Measurements from ENCODE around the gene CYP20A1. TPM values are rescaled to one million over a fixed set of nuclear protein-coding genes. Genes with fewer than 3 reads are reported as not detected.
"Not testable (repeated sequence)": the region's sequence is repeated elsewhere in the genome, so short reads cannot be mapped to it uniquely, and the experiment has no call there.

Gene CYP20A1
- total RNA-seq, 2 donors from 2014 or later: 35.1 to 35.4 TPM

DNA sequence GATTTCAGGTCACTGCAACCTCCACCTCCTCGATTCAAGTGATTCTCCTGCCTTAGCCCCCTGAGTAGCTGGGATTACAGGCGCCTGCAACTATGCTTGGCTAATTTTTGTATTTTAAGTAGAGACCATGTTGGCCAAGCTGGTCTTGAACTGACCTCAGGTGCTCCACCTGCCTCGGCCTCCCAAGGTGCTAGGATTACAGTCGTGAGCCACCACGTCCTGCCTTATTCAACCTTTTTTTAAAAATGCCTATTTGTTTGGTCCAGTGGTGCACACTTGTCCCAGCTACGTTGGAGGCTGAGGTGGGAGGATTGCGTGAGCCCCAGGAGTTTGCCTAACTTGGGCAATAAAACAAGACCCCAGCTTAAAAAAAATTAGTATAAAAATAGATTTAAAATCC lies 43.3 kb downstream of the CYP20A1 start:
- no peaks in the 10 kb centered on the region for H3K9me3 ChIP-seq
- no peak overlapping the region for H3K4me3 ChIP-seq
- H3K36me3 ChIP-seq: peaks cover 0 to 9% of the 10 kb centered on the region in 2 donors
- no peaks in the 10 kb centered on the region for H3K4me1 ChIP-seq (replicated peaks)
- no peak for DNase-seq (ENCODE audit: low spot score)
- no peaks in the 10 kb centered on the region for H3K27me3 ChIP-seq (replicated peaks; ENCODE audit: insufficient read depth)
- TF ChIP-seq, protein P1, sequence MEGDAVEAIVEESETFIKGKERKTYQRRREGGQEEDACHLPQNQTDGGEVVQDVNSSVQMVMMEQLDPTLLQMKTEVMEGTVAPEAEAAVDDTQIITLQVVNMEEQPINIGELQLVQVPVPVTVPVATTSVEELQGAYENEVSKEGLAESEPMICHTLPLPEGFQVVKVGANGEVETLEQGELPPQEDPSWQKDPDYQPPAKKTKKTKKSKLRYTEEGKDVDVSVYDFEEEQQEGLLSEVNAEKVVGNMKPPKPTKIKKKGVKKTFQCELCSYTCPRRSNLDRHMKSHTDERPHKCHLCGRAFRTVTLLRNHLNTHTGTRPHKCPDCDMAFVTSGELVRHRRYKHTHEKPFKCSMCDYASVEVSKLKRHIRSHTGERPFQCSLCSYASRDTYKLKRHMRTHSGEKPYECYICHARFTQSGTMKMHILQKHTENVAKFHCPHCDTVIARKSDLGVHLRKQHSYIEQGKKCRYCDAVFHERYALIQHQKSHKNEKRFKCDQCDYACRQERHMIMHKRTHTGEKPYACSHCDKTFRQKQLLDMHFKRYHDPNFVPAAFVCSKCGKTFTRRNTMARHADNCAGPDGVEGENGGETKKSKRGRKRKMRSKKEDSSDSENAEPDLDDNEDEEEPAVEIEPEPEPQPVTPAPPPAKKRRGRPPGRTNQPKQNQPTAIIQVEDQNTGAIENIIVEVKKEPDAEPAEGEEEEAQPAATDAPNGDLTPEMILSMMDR (IDR thresholded peaks at IDR 0.05): no peak
- TF ChIP-seq POLR2AphosphoS5 (IDR thresholded peaks at IDR 0.05) (no peak), POLR2A (IDR thresholded peaks at IDR 0.05) (no peak)
- intact Hi-C loops (cut with DNase I): no loop called here
- H3K27ac ChIP-seq: no peak overlapping the region
- 94% methylated on average over 7 of the region's 7 CpGs for WGBS

DNA sequence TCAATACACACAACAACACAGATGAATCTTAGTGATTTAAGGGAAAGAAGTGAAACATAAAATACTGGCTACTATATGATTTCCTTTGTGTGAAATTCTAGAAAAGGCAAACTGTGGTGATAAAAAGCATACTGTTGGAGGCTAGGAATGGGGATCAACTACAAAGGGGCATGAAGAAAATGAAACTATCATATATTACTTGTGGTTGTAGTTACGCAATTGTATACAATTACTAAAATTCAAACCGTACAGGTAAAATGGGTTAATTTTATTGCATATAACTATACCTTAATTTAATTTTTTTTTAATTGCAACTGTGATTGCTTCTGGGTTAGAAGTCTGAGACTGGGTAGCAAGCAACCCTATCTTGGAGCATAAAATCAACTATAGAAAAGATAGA lies 47.7 kb downstream of the CYP20A1 start:
- Histone ChIP-seq H3K4me3 (no peak overlapping the region), H3K36me3 (no peaks in the 10 kb centered on the region), H3K27ac (no peak overlapping the region), H3K27me3 (replicated peaks; ENCODE audit: insufficient read depth) (no peaks in the 10 kb centered on the region), H3K9me3 (no peaks in the 10 kb centered on the region), H3K4me1 (replicated peaks) (no peaks in the 10 kb centered on the region)
- WGBS: 95% methylated on average over 2 of the region's 2 CpGs
- TF ChIP-seq, protein P1 (IDR thresholded peaks at IDR 0.05): no peak
- TF ChIP-seq POLR2A (IDR thresholded peaks at IDR 0.05) (no peak), POLR2AphosphoS5 (IDR thresholded peaks at IDR 0.05) (no peak)
- intact Hi-C loops (cut with DNase I): no loop called here
- DNase-seq (ENCODE audit: low spot score): no peak

- intact Hi-C loops (cut with DNase I): no loop called here
- Histone ChIP-seq H3K36me3 (no peaks in the 10 kb centered on the region), H3K9me3 (no peaks in the 10 kb centered on the region)
Measured at GRCh38 chr2:203301667-203302066, 62.8 kb downstream of the CYP20A1 start.

GRCh38 chr2:203302586-203302985 lies 63.8 kb downstream of the CYP20A1 start:
- H3K4me3 ChIP-seq; H3K9me3 ChIP-seq; H3K27me3 ChIP-seq (replicated peaks; ENCODE audit: insufficient read depth); H3K27ac ChIP-seq; DNase-seq (ENCODE audit: low spot score); H3K36me3 ChIP-seq; H3K4me1 ChIP-seq (replicated peaks); intact Hi-C loops (cut with DNase I): not testable (repeated sequence)
- 93% methylated on average over 8 of the region's 8 CpGs for WGBS

More at GRCh38 chr2:203301667-203302066, 62.8 kb downstream of the CYP20A1 start:
- H3K27ac ChIP-seq: no peak overlapping the region
- no peak overlapping the region for H3K4me3 ChIP-seq
- 97% methylated on average over 3 of the region's 3 CpGs for WGBS
- TF ChIP-seq, protein P1 (IDR thresholded peaks at IDR 0.05): no peak
- no peak for TF ChIP-seq POLR2A (IDR thresholded peaks at IDR 0.05)
- no peaks in the 10 kb centered on the region for H3K4me1 ChIP-seq (replicated peaks)
- H3K27me3 ChIP-seq (replicated peaks; ENCODE audit: insufficient read depth): no peaks in the 10 kb centered on the region
- no peak for DNase-seq (ENCODE audit: low spot score)

DNA sequence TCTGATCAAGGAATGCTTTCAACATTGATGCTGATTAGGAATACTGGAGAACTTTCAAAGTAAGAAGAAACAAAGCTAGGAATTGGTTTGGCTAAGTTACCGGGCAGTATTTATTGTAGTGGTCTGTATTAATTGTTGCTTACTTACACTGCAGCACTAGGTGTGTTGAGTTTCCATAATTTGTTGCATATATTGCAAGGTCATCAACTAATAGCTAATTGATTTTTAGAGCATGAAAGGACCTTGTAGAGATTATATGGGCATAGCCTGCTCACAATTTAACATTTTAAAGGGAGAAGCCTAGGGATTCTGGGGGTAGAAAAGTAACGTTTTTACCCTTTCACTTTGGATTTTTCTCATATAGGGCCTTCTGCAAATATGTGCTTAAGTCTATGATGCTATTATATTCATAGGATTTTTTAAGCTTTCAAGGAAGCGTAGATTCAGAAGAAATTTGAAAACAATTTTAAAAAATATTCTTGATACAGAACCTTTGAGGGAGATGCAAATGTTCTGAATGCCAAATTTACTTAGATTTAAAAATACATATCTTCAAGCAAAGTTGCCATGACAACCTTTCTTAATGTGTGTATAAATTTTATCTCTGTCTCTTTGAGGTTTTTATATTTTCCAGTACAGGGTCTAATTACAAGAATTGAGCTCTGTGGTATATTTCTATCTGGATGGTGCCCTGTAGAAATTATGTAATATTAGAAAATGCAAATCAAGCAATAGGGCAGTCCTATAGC lies 72.0 kb downstream of the CYP20A1 start:
- no peak overlapping the region for H3K27ac ChIP-seq
- no peak for DNase-seq (ENCODE audit: low spot score)
- TF ChIP-seq POLR2AphosphoS5 (IDR thresholded peaks at IDR 0.05) (no peak), POLR2A (IDR thresholded peaks at IDR 0.05) (no peak)
- TF ChIP-seq, protein P1 (IDR thresholded peaks at IDR 0.05): no peak
- H3K36me3 ChIP-seq: no peaks in the 10 kb centered on the region
- no peaks in the 10 kb centered on the region for H3K9me3 ChIP-seq
- 87% methylated on average over 3 of the region's 3 CpGs for WGBS
- intact Hi-C loops (cut with DNase I): no loop called here
- no peak overlapping the region for H3K4me3 ChIP-seq
- no peaks in the 10 kb centered on the region for H3K4me1 ChIP-seq (replicated peaks)
- H3K27me3 ChIP-seq (replicated peaks; ENCODE audit: insufficient read depth): no peaks in the 10 kb centered on the region
